IMR-90 (cell line): ENCODE results near the gene PCBP3. TPM values are rescaled to one million over a fixed set of nuclear protein-coding genes. Genes with fewer than 3 reads are reported as not detected.
A peak's percentile ranks its signal among the peaks of the same experiment; 100 is the strongest.

Experiments used
- ATAC-seq: fragments of 200-7000 bp; cut with Tn5 transposase; 2 replicates; pipeline ENCODE4 v1.9.1; 2020; ENCODE audit warnings: low read depth, mild to moderate bottlenecking, moderate library complexity
- BruUV-seq: library from RNA; stranded (reverse); fragments of 400-500 nt; replicated peaks from 2 replicates; lab custom pipeline; 2021; lab: Mats Ljungman, UMichigan
- CTCF ChIA-PET: fragments of 300-600 bp; formaldehyde crosslinking; extraction: SDS; loops from one replicate; lab custom pipeline; 2021; ENCODE audit warnings: antibody characterized with exemption; lab: Yijun Ruan, JAX
- POLR2A ChIA-PET: fragments of 300-600 bp; sonication (Branson Sonifier 250); formaldehyde crosslinking; loops from one replicate; lab custom pipeline; 2022; ENCODE audit warnings: antibody characterized with exemption; ENCODE audit not compliant: unreplicated experiment; lab: Charles Lee
- DNase-seq: peaks from one replicate; pipeline ENCODE4 v3.0.0; 2013
- H2AFZ ChIP-seq: replicated peaks from 2 replicates; pipeline ENCODE3; 2013; ENCODE audit warnings: low read length, mild to moderate bottlenecking; ENCODE audit not compliant: poor library complexity
- H2AK5ac ChIP-seq: 2 replicates; pipeline ENCODE4 v1.6.1; 2013; ENCODE audit warnings: low read depth, low read length, inconsistent platforms
- H2AK9ac ChIP-seq: replicated peaks from 2 replicates; pipeline ENCODE3; 2013; ENCODE audit warnings: mild to moderate bottlenecking, low read depth, low read length, moderate library complexity; ENCODE audit not compliant: poor library complexity
- H2BK120ac ChIP-seq: 2 replicates; pipeline ENCODE4 v1.6.1; 2013; ENCODE audit warnings: low read depth, low read length, inconsistent platforms
- H2BK15ac ChIP-seq: 3 replicates; pipeline ENCODE4 v1.6.1; 2013; ENCODE audit warnings: low read depth, low read length, inconsistent platforms
- H2BK20ac ChIP-seq: 2 replicates; pipeline ENCODE4 v1.6.1; 2013; ENCODE audit warnings: low read depth, mild to moderate bottlenecking, inconsistent platforms, low read length, moderate library complexity
- H2BK5ac ChIP-seq: 2 replicates; pipeline ENCODE4 v1.6.1; 2013; ENCODE audit warnings: mild to moderate bottlenecking, low read depth, low read length, inconsistent platforms; ENCODE audit not compliant: poor library complexity, severe bottlenecking
- H3K14ac ChIP-seq: replicated peaks from 2 replicates; pipeline ENCODE4 v1.6.1; 2013; ENCODE audit warnings: low read depth, low read length, inconsistent platforms
- H3K18ac ChIP-seq: 2 replicates; pipeline ENCODE4 v1.6.1; 2013; ENCODE audit warnings: low read depth, low read length, control low read depth
- H3K23ac ChIP-seq: 2 replicates; pipeline ENCODE4 v1.6.1; 2013; ENCODE audit warnings: low read depth, low read length, inconsistent platforms
- H3K27ac ChIP-seq: 2 replicates; pipeline ENCODE4 v1.5.1; 2013; ENCODE audit warnings: mild to moderate bottlenecking, control low read depth, low read length; ENCODE audit not compliant: insufficient read depth
- H3K27me3 ChIP-seq: 2 replicates; pipeline ENCODE4 v1.6.1; 2013; ENCODE audit warnings: low read length; ENCODE audit not compliant: control insufficient read depth, insufficient read depth
- H3K36me3 ChIP-seq: 2 replicates; pipeline ENCODE4 v1.6.1; 2013; ENCODE audit warnings: low read length, mixed read lengths; ENCODE audit not compliant: control insufficient read depth, insufficient read depth
- H3K4ac ChIP-seq: 2 replicates; pipeline ENCODE4 v1.6.1; 2013; ENCODE audit warnings: low read depth, low read length, inconsistent platforms
- H3K4me1 ChIP-seq: 2 replicates; pipeline ENCODE4 v1.6.1; 2013; ENCODE audit warnings: low read length, mixed read lengths; ENCODE audit not compliant: control insufficient read depth, insufficient read depth
- H3K4me2 ChIP-seq: 2 replicates; pipeline ENCODE4 v1.6.1; 2013; ENCODE audit warnings: low read depth, mild to moderate bottlenecking, control low read depth, low read length, moderate library complexity
- H3K4me3 ChIP-seq: 2 replicates; pipeline ENCODE4 v1.5.1; 2013; ENCODE audit warnings: low read depth, mild to moderate bottlenecking, control low read depth, low read length, moderate library complexity; ENCODE audit not compliant: insufficient read depth
- H3K56ac ChIP-seq: 2 replicates; pipeline ENCODE4 v1.6.1; 2013; ENCODE audit warnings: low read length, inconsistent platforms; ENCODE audit not compliant: insufficient read depth; ENCODE audit errors: extremely low read depth
- H3K79me1 ChIP-seq, 2 experiments: 2 replicates each; pipeline ENCODE4 v1.6.1; 2013; ENCODE audit warnings: low read length in 2 of 2, inconsistent platforms in 1 of 2, low read depth in 1 of 2
- H3K9ac ChIP-seq: 2 replicates; pipeline ENCODE4 v1.6.1; 2013; ENCODE audit warnings: low read depth, low read length, control low read depth
- H3K9me1 ChIP-seq: 2 replicates; pipeline ENCODE4 v1.6.1; 2013; ENCODE audit warnings: low read length, inconsistent platforms; ENCODE audit not compliant: insufficient read depth
- H3K9me3 ChIP-seq: 2 replicates; pipeline ENCODE4 v1.6.1; 2013; ENCODE audit warnings: low read length; ENCODE audit not compliant: control insufficient read depth, insufficient read depth
- H4K20me1 ChIP-seq: 2 replicates; pipeline ENCODE4 v1.6.1; 2013; ENCODE audit warnings: low read length, inconsistent platforms; ENCODE audit not compliant: insufficient read depth
- H4K5ac ChIP-seq: 2 replicates; pipeline ENCODE4 v1.6.1; 2013; ENCODE audit warnings: mild to moderate bottlenecking, low read depth, low read length, control low read depth
- H4K8ac ChIP-seq, 2 experiments: 2 replicates each; pipeline ENCODE4 v1.6.1; 2013; ENCODE audit warnings: low read depth in 2 of 2, low read length in 2 of 2, control low read depth in 1 of 2, inconsistent platforms in 1 of 2
- H4K91ac ChIP-seq: 2 replicates; pipeline ENCODE4 v1.6.1; 2013; ENCODE audit warnings: low read depth, low read length, inconsistent platforms; ENCODE audit not compliant: insufficient read depth
- BHLHE40 ChIP-seq: fragments of 150-350 bp; IDR thresholded peaks from 2 replicates; pipeline ENCODE4 v1.6.1; 2016; ENCODE audit warnings: mild to moderate bottlenecking, low read depth, low read length
- CHD1 ChIP-seq: IDR thresholded peaks from 2 replicates; pipeline ENCODE4 v1.6.1; 2012; ENCODE audit warnings: low read depth, low read length, improper control_type of control experiment
- MAZ ChIP-seq: IDR thresholded peaks from 2 replicates; pipeline ENCODE4 v1.6.1; 2012; ENCODE audit warnings: low read depth, mild to moderate bottlenecking, low read length, improper control_type of control experiment, moderate library complexity, borderline replicate concordance
- MXI1 ChIP-seq: IDR thresholded peaks from 2 replicates; pipeline ENCODE4 v1.6.1; 2012; ENCODE audit warnings: low read depth, mild to moderate bottlenecking, low read length, moderate library complexity, borderline replicate concordance
- POLR2A ChIP-seq: IDR thresholded peaks from 2 replicates; pipeline ENCODE4 v1.6.1; 2012; ENCODE audit warnings: mild to moderate bottlenecking, low read depth, low read length
- RCOR1 ChIP-seq: IDR thresholded peaks from 2 replicates; pipeline ENCODE4 v1.6.1; 2012; ENCODE audit warnings: mild to moderate bottlenecking, low read length, improper control_type of control experiment; ENCODE audit not compliant: insufficient replicate concordance
- SMC3 ChIP-seq: fragments of 150-350 bp; IDR thresholded peaks from 2 replicates; pipeline ENCODE4 v1.6.1; 2016; ENCODE audit warnings: low read depth, mild to moderate bottlenecking, antibody characterized with exemption, low read length, moderate library complexity
- WGBS, 2 experiments: methylation state at CpG; one replicate each; pipeline versions ENCODE4 v1.1.5 to v1.1.7; 2013; ENCODE audit warnings: missing lambda C conversion rate in 2 of 2; ENCODE audit not compliant: insufficient read length in 1 of 2; ENCODE audit errors: extremely low coverage in 2 of 2; 5-methylcytosine and 5-hydroxymethylcytosine counted together
- dilution Hi-C: fragments of 300-500 bp; cut with HindIII; formaldehyde crosslinking; loops from one replicate; pipeline ENCODE4 v1.14.3; 2018; ENCODE audit warnings: low sequenced_read_pairs; ENCODE audit not compliant: unreplicated experiment
- in situ Hi-C: fragments of 300-500 bp; cut with MboI; formaldehyde crosslinking; loops from 3 replicates; pipeline ENCODE4 v1.14.3; 2019; ENCODE audit warnings: low sequenced_read_pairs, inconsistent platforms, mixed read lengths
- intact Hi-C: fragments of 100-400 bp; cut with micrococcal nuclease; formaldehyde crosslinking; loops from 2 replicates; pipeline ENCODE4 v1.10.0; 2022
- polyA plus RNA-seq, 3 experiments: library from polyadenylated mRNA; depleted of rRNA; stranded (reverse); fragments of >200 nt; gene quantifications; 2 replicates each; pipeline ENCODE4 v1.2.3, GENCODE V29; 2012; ENCODE audit warnings: low replicate concordance in 1 of 3
- total RNA-seq: library from RNA; depleted of rRNA; stranded (reverse); fragments of >200 nt; gene quantifications from 2 replicates; pipeline ENCODE4 v1.2.3, GENCODE V29; 2012

The PCBP3 gene
- total and polyA plus RNA-seq, 2 of the 4 experiments (the other 2 are of a cell fraction) = 2.9 to 3.9 TPM

GRCh38 chr21:45990741-45991605, 347.4 kb downstream of the PCBP3 start (continued):
- TF ChIP-seq BHLHE40 (no peak), POLR2A (no peak)

GRCh38 chr21:45991606-45992300, 348.2 kb downstream of the PCBP3 start:
- Histone ChIP-seq H4K5ac (no peak overlapping the region), H3K14ac (no peak overlapping the region), H3K18ac (peak overlapping the region; percentile 14; the same call in 1 of the 2 replicates), H3K9me1 (0 out of 2 replicates have a peak, but pooled peaks cover 12% of the 10 kb centered on the region), H4K91ac (no peak overlapping the region), H3K56ac (no peak overlapping the region), H2BK5ac (peak overlapping the region; percentile 27), H3K23ac (no peak overlapping the region), H2BK120ac (no peak overlapping the region), H3K27ac (peak overlapping the region; percentile 66; the same call in 1 of the 2 replicates), H4K8ac (no peak overlapping the region), H3K36me3 (peaks cover 89% of the 10 kb centered on the region), H2AK9ac (peak overlapping the region; percentile 37), H2AK5ac (no peak overlapping the region), H3K79me1 (peaks cover 32 to 84% of the 10 kb centered on the region in 2 experiments), H3K4me1 (peaks cover 3% of the 10 kb centered on the region; the same call in 1 of the 2 replicates), H2BK15ac (no peak overlapping the region), H3K9me3 (no peaks in the 10 kb centered on the region), H2AFZ (no peak overlapping the region), H3K9ac (no peak overlapping the region), H4K20me1 (peaks cover 88% of the 10 kb centered on the region), H3K4me3 (no peak overlapping the region), H3K27me3 (no peaks in the 10 kb centered on the region), H3K4ac (no peak overlapping the region), H3K4me2 (no peak overlapping the region), H2BK20ac (no peak overlapping the region)
- dilution Hi-C loops (no loop called here), intact Hi-C loops (no loop called here), in situ Hi-C loops (no loop called here)
- 86% methylated on average over 6 of the region's 18 CpGs; no CpG with 5 or more reads in 1 of the 2 experiments for WGBS, 2 experiments
- no TSS peak for BruUV-seq
- POLR2A ChIA-PET = interaction anchor here (0.9 to 1.1 kb wide), 4 partner anchors 9 to 74 kb away, joined by 3 to 5 read pairs (median 4); no protein-coding TSS in a partner anchor
- CTCF ChIA-PET = no interaction called here
- ATAC-seq = no peak
- no peak for DNase-seq
- TF ChIP-seq RCOR1 (no peak), MXI1 (no peak), SMC3 (no peak), MAZ (no peak), BHLHE40 (no peak), CHD1 (no peak)
